PC-3 (cell line): ENCODE measurements around the gene ADGRL3.

Experiments
- EZH2 ChIP-seq: fragments of 300-600 bp; sonication (generic); IDR thresholded peaks from one replicate; pipeline ENCODE4 v1.6.1; 2017; ENCODE audit warnings: antibody characterized with exemption, mild to moderate bottlenecking, low read length; ENCODE audit not compliant: unreplicated experiment
- EZH2phosphoT487 ChIP-seq: fragments of 300-600 bp; sonication (generic); IDR thresholded peaks from 2 replicates; pipeline ENCODE4 v1.6.1; 2018; ENCODE audit warnings: mild to moderate bottlenecking, antibody characterized with exemption, low read length, borderline replicate concordance
- TF ChIP-seq, protein P1 (sequence below): fragments of 300-600 bp; sonication (generic); conservative IDR thresholded peaks from 2 replicates; pipeline ENCODE4 v1.5.1; 2017; ENCODE audit warnings: antibody characterized with exemption, low read depth, mild to moderate bottlenecking, low read length

GRCh38 chr4:61175495-61175894 lies 24.6 kb upstream of the ADGRL3 start:
- TF ChIP-seq, protein P1, sequence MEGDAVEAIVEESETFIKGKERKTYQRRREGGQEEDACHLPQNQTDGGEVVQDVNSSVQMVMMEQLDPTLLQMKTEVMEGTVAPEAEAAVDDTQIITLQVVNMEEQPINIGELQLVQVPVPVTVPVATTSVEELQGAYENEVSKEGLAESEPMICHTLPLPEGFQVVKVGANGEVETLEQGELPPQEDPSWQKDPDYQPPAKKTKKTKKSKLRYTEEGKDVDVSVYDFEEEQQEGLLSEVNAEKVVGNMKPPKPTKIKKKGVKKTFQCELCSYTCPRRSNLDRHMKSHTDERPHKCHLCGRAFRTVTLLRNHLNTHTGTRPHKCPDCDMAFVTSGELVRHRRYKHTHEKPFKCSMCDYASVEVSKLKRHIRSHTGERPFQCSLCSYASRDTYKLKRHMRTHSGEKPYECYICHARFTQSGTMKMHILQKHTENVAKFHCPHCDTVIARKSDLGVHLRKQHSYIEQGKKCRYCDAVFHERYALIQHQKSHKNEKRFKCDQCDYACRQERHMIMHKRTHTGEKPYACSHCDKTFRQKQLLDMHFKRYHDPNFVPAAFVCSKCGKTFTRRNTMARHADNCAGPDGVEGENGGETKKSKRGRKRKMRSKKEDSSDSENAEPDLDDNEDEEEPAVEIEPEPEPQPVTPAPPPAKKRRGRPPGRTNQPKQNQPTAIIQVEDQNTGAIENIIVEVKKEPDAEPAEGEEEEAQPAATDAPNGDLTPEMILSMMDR, result no peak
- TF ChIP-seq EZH2 (no peak), EZH2phosphoT487 (no peak)
